ENCODE results near the gene ZNF490. TPM values are rescaled to one million over a fixed set of nuclear protein-coding genes. Genes with fewer than 3 reads are reported as not detected.

Gene ZNF490
- total and polyA plus RNA-seq, 2 of the 4 experiments (the other 2 are of a cell fraction), result 1.7 to 9.0 TPM

GRCh38 chr19:12546068-12546467 is 64.5 kb downstream of the ZNF490 start:
- in situ Hi-C loops (cut with MboI; ENCODE audit: low sequenced_read_pairs) (no loop called here), intact Hi-C loops (cut with micrococcal nuclease) (no loop called here), dilution Hi-C loops (cut with HindIII; ENCODE audit: low sequenced_read_pairs, unreplicated experiment) (no loop called here)
- Histone ChIP-seq H3K9me3 (ENCODE audit: control insufficient read depth, insufficient read depth, low read length) (peaks cover 29% of the 10 kb centered on the region), H4K20me1 (ENCODE audit: insufficient read depth, low read length) (peaks cover 11% of the 10 kb centered on the region; the same call in 1 of the 2 replicates), H2BK120ac (ENCODE audit: low read depth, low read length) (no peak overlapping the region), H4K91ac (ENCODE audit: insufficient read depth, low read depth, low read length) (no peak overlapping the region), H4K5ac (ENCODE audit: low read depth, low read length) (no peak overlapping the region), H2BK15ac (ENCODE audit: low read depth, low read length) (no peak overlapping the region), H3K23ac (ENCODE audit: low read depth, low read length) (no peak overlapping the region), H2BK20ac (ENCODE audit: low read depth, low read length) (no peak overlapping the region), H2AK5ac (ENCODE audit: low read depth, low read length) (no peak overlapping the region), H3K27me3 (ENCODE audit: control insufficient read depth, insufficient read depth, low read length) (no peaks in the 10 kb centered on the region), H3K56ac (ENCODE audit: extremely low read depth, insufficient read depth, low read length) (no peak overlapping the region), H3K4me1 (ENCODE audit: control insufficient read depth, insufficient read depth, low read length) (no peaks in the 10 kb centered on the region), H3K9me1 (ENCODE audit: insufficient read depth, low read length) (no peaks in the 10 kb centered on the region), H3K79me1 (ENCODE audit: low read depth in 1 of 2, low read length in 2 of 2) (peaks cover 34 to 53% of the 10 kb centered on the region in 2 experiments), H2AK9ac (replicated peaks; ENCODE audit: low read depth, low read length, poor library complexity) (no peak overlapping the region), H2AFZ (replicated peaks; ENCODE audit: low read length, poor library complexity) (no peak overlapping the region), H3K4ac (ENCODE audit: low read depth, low read length) (no peak overlapping the region), H3K18ac (ENCODE audit: low read depth, low read length) (no peak overlapping the region), H3K9ac (ENCODE audit: low read depth, low read length) (no peak overlapping the region), H3K4me2 (ENCODE audit: low read depth, low read length) (no peak overlapping the region), H3K36me3 (ENCODE audit: control insufficient read depth, insufficient read depth, low read length) (peaks cover 19% of the 10 kb centered on the region), H3K4me3 (ENCODE audit: insufficient read depth, low read depth, low read length) (no peak overlapping the region), H4K8ac (ENCODE audit: low read depth in 2 of 2, low read length in 2 of 2) (no peak overlapping the region), H3K14ac (replicated peaks; ENCODE audit: low read depth, low read length) (no peak overlapping the region), H2BK5ac (ENCODE audit: low read depth, low read length, poor library complexity, severe bottlenecking) (no peak overlapping the region), H3K27ac (ENCODE audit: insufficient read depth, low read length) (no peak overlapping the region)
- CTCF ChIA-PET, result no interaction called here
- ATAC-seq (ENCODE audit: low read depth), result no peak
- no TSS peak for BruUV-seq (replicated peaks)
- WGBS, 2 experiments (ENCODE audit: extremely low coverage in 2 of 2, insufficient read length in 1 of 2), result 89% methylated on average over 3 of the region's 5 CpGs; no CpG with 5 or more reads in 1 of the 2 experiments
- DNase-seq, result no peak
- POLR2A ChIA-PET (ENCODE audit: unreplicated experiment), result no interaction called here
- TF ChIP-seq CEBPB (IDR thresholded peaks at IDR 0.05; ENCODE audit: low read depth, low read length), result no peak
- TF ChIP-seq MAFK (IDR thresholded peaks at IDR 0.05; ENCODE audit: low read depth, low read length), result peak; percentile 73
